GM10248 (cell line): ENCODE results near the gene KLHL33.

Experiments used
- CTCF ChIA-PET: fragments of 300-600 bp; sonication (Branson Sonifier 250); formaldehyde crosslinking; extraction: SDS; loops from one replicate; lab custom pipeline; 2021; ENCODE audit warnings: antibody characterized with exemption; lab: Yijun Ruan, JAX
- POLR2A ChIA-PET: fragments of 350-650 bp; sonication (Branson Sonifier 250); formaldehyde crosslinking; extraction: SDS; loops from one replicate; lab custom pipeline; 2020; ENCODE audit warnings: antibody characterized with exemption; lab: Yijun Ruan, JAX
- DNase-seq: peaks from one replicate; pipeline ENCODE4 v3.0.0; 2012; ENCODE audit errors: extremely low spot score
- CTCF ChIP-seq: IDR thresholded peaks from 2 replicates; pipeline ENCODE4 v1.5.1; 2012; ENCODE audit warnings: mild to moderate bottlenecking, low read depth; ENCODE audit errors: extremely low read depth, missing control alignments, control extremely low read depth

Gene KLHL33

GRCh38 chr14:20412411-20412810 lies 23.6 kb downstream of the KLHL33 start:
- POLR2A ChIA-PET: interaction anchor here (1.5 kb wide), 1 partner anchor 43 kb away, joined by 5 read pairs; the partner anchor contains the start of gene APEX1
- CTCF ChIA-PET: interaction anchor here (3.8 to 4.4 kb wide), 2 partner anchors 9 to 12 kb away, joined by 49 to 54 read pairs; no protein-coding TSS in a partner anchor
- peak; percentile 51 for DNase-seq

GRCh38 chr14:20409226-20409625 lies 26.7 kb downstream of the KLHL33 start:
- no peak for TF ChIP-seq CTCF
- no peak for DNase-seq
- CTCF ChIA-PET: no interaction called here
- POLR2A ChIA-PET: interaction anchor here (0.6 kb wide), 1 partner anchor 61 kb away, joined by 5 read pairs; no protein-coding TSS in a partner anchor

More at GRCh38 chr14:20412411-20412810, 23.6 kb downstream of the KLHL33 start:
- no peak for TF ChIP-seq CTCF

DNA sequence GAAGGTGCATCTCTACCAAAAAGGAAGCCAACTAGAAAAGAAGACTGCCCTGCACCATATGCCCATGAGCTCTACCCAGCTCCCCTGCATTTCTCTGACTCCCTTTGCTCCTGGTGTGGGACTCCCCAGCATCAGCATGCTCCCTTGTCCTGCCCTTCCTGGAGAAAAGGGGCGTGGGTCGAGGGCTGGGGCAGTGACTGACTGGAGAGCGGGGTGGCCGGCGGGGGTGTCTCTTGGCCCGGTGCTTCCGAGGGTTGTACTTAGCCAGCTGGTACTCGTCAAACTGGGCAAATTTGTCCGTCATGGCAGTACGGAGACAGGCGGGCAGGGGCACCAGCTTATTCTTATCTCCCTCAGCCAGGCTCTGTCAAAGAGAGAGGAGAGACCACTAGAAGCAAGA lies 32.4 kb downstream of the KLHL33 start:
- TF ChIP-seq CTCF: no peak
- DNase-seq: no peak
- ChIA-PET POLR2A (no interaction called here), CTCF (interaction anchor here (0.7 to 5.9 kb wide), 4 partner anchors 8 to 288 kb away, joined by 3 to 49 read pairs (median 4); partner anchors contain the start of gene TEP1)

DNA sequence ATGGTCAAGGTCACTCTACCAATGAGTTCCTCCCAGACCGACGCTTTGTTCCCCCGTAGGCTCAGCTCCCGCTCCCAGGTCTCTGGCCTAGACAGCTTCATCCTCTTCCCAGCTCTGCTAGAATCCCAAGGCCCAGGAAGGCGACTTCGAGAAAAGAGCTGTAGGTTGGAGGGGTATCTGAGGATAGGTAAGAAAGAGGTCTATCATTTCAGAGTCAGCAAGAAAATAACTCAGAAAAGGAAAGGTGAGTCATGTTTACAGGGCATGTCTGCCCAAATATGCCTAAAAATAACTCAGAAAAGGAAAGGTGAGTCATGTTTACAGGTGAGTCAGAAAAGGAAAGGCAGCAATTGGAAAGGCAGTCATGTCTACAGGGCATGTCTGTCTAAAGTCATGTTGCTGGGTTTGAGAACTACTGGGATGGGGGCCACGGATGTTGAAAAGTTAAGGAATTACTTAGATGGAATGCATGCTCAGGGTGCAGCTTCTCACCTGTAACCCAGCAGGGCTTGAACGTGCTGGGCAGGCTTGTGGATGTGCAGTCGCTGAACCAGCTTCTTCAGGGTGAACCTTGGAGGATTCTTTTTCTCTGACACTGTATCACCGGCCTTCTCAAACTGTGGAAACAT lies 34.9 kb downstream of the KLHL33 start:
- ChIA-PET CTCF (interaction anchor here (0.7 to 5.9 kb wide), 4 partner anchors 9 to 73 kb away, joined by 3 to 49 read pairs (median 3); partner anchors contain the start of gene TEP1), POLR2A (no interaction called here)
- TF ChIP-seq CTCF: no peak
- DNase-seq: no peak

GRCh38 chr14:20400589-20400964 lies 35.4 kb downstream of the KLHL33 start:
- ChIA-PET CTCF (interaction anchor here (1.4 to 5.9 kb wide), 2 partner anchors 14 to 73 kb away, joined by 3 to 49 read pairs; partner anchors contain the start of gene TEP1), POLR2A (no interaction called here)
- TF ChIP-seq CTCF: no peak
- no peak for DNase-seq

- CTCF ChIA-PET: interaction anchor here (1.1 kb wide), 1 partner anchor 75 kb away, joined by 3 read pairs; no protein-coding TSS in a partner anchor
- no peak for DNase-seq
- no peak for TF ChIP-seq CTCF
- POLR2A ChIA-PET: interaction anchor here (0.6 kb wide), 1 partner anchor 8 kb away, joined by 4 read pairs; no protein-coding TSS in a partner anchor
Measured at GRCh38 chr14:20397511-20397910, 38.5 kb downstream of the KLHL33 start.
